ENCODE results near the gene MTA3.

The MTA3 gene

DNA sequence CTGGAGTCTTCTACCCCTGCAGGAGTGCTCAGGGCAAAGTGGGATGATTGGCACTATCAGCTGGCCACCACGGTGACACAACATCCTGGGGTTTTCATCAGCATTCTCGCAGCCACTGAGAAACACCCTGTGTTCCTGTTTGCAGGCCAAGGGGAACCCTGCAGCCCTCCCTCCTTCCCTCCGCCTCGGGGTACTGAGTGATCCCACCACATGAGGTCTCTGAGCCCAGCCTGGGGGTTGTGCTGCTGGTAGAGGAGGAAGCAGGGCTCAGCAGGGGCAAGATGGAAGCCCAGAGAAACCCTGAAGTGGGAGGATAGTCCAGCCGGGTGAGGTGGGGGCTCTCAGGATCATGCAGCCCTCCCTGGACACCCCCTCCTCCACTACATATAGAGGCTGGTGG is 195.7 kb downstream of the MTA3 start, which contains the start of gene OXER1:
Gene OXER1, minus strand, starts transcription at position 40 of the 400 bp plus-strand sequence. CDS start 73 bp downstream, outside the sequence.
- DNase-seq (ENCODE audit: low read depth in 2 of 2), result no peak
- TF ChIP-seq CTCF (IDR thresholded peaks at IDR 0.05; ENCODE audit: low read depth, low read length), result no peak
- H3K4me3 ChIP-seq (replicated peaks in 1 of 2; ENCODE audit: low read depth in 2 of 2, low read length in 2 of 2), result no peak within 1 kb of the TSS

DNA sequence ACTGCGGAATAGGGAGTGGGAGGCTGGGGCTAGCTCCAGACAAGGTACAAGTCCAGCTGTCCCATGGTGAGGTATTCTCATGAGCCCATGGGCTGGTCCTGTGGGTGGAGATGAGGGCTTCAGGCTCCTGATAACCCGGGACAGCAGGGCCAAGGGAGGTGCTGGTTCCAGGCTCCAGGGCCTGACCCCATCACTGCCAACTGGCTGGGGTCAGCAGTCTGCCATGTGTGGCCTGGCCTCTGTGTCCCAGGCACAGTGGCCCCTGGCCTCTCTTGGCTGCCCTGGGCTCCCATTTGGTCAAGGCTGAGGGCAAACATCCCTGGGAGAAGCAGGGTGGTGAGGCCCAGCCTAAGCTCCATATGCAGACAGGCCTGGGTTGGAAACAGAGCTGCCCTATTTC is 196.5 kb downstream of the MTA3 start:
- no peak for TF ChIP-seq CTCF (IDR thresholded peaks at IDR 0.05; ENCODE audit: low read depth, low read length)
- no peak for DNase-seq (ENCODE audit: low read depth in 2 of 2)
- H3K4me3 ChIP-seq (replicated peaks in 1 of 2; ENCODE audit: low read depth in 2 of 2, low read length in 2 of 2), result no peak overlapping the region

GRCh38 chr2:42765686-42766085 is 197.3 kb downstream of the MTA3 start:
- DNase-seq (ENCODE audit: low read depth in 2 of 2), result no peak
- H3K4me3 ChIP-seq (replicated peaks in 1 of 2; ENCODE audit: low read depth in 2 of 2, low read length in 2 of 2), result no peak overlapping the region
- no peak for TF ChIP-seq CTCF (IDR thresholded peaks at IDR 0.05; ENCODE audit: low read depth, low read length)

- H3K4me3 ChIP-seq (replicated peaks in 1 of 2; ENCODE audit: low read depth in 2 of 2, low read length in 2 of 2), result no peak overlapping the region
- TF ChIP-seq CTCF (IDR thresholded peaks at IDR 0.05; ENCODE audit: low read depth, low read length), result no peak
- DNase-seq (ENCODE audit: low read depth in 2 of 2), result no peak
These were observed 198.9 kb downstream of the MTA3 start for GRCh38 chr2:42767080-42767898.

DNA sequence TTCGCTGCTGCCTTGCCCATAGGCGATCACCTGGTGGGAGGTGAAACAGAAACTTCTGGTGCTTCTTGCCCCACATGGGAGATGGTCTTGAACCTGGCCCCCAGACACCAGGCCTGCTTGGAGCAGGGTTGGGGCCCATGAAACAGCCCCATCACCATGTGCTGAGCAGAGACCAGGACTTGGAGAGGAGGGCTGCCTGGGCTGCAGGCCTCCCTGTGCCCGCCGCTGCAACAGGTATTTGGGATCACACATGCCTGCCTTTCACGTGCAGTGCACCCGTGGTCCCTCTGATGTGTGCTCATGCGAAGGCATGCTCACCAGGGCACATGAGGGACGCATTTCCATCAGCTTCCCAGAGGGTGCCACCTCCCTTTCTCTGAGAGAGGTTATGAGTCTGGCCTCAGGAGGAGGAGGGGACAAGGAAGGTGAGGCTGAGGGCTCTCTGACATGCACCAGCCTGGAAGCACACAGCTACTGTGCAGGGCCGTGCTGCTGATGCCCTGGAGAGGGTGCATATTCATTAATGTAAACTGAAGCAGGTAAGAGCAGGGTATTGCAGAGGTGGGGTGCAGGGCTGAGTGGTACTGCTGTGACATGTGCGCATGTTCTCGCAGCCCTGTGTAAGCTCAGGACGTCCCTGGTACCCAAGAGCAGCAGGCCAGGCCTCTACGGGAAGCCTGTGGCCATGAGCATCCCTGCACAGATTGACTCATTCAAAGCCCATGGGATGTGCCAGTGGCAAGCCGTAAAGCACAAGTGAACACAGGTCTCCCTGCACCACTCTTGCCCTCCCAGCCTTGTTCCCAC is 199.7 kb downstream of the MTA3 start:
- DNase-seq (ENCODE audit: low read depth in 2 of 2), result no peak
- TF ChIP-seq CTCF (IDR thresholded peaks at IDR 0.05; ENCODE audit: low read depth, low read length), result no peak
- no peak overlapping the region for H3K4me3 ChIP-seq (replicated peaks in 1 of 2; ENCODE audit: low read depth in 2 of 2, low read length in 2 of 2)

DNA sequence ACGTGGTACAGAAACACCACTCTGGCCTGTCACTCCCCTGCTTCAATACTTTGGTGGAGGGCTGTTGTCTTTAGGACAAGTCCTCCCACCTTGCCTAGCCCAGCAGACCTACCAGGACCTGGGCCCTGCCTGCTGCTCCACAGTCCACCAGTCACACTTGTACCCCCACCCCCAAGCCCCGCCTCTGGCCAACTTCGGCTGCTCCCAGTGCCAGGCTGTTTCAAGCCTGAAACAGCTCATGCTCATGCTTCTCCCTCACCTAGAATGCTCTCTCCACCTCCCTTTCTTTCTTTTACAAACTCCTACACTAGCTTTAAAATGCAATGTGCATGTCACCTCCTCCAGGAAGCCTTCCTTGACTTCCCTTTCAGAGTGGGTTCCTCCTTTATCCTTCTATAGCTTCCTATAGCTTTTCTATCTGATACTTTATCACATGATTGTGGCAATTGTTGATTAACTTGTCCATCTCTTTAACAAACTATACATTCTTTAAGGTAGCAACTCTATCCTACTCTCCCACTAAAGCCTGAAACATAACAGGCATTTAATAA is 200.3 kb downstream of the MTA3 start:
- no peak overlapping the region for H3K4me3 ChIP-seq (replicated peaks in 1 of 2; ENCODE audit: low read depth in 2 of 2, low read length in 2 of 2)
- no peak for DNase-seq (ENCODE audit: low read depth in 2 of 2)
- TF ChIP-seq CTCF (IDR thresholded peaks at IDR 0.05; ENCODE audit: low read depth, low read length), result no peak

Data from cardiac fibroblast (primary cell).